NK-92 treated with Interleukin-12 subunit alpha and Interleukin-12 subunit beta, amount 100 ng/mL, for 24 hours (cell line): Measurements from ENCODE around the gene MKS1.

ENCODE experiments used
- DNase-seq: peaks from one replicate; lab custom pipeline; 2025; lab: John Stamatoyannopoulos, UW

Gene MKS1

DNA sequence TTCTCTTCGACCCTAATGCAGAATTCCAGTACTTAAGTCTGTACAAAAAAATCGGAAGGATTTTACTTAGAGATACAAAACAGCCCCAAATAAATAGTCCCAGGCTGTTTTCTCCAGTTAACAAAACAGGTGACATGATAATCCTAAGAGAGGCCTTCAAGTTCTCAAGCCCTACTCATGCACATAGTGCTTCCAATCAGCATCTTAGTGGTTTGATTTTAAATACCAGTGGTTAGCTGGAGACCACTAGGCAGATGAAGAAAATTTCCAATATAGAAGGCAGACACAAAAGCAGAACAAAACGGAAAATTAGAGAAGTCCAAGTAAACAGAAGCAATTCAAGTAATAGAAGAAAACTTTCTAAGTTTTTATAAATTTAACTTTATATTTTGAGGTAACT lies 57.5 kb downstream of the MKS1 start:
- DNase-seq: no peak

DNA sequence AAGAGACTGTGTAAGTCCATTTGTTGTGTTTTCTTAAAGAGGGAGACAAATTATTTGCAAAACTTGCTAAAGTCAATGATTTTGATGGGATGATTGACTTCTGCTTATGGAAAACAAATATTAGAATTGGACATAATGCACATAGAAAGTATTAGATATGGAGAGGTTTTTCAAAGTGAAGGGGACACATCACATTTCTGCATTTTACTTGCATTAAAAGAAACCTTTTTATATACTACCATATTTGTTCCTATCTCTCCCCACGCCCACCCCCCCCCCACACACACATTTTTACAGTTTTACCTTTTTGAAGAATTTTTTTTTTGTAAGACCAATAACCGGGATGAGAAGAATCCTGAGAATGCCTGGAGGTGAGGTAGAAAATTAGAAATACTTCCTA lies 60.9 kb downstream of the MKS1 start:
- DNase-seq: no peak

DNA sequence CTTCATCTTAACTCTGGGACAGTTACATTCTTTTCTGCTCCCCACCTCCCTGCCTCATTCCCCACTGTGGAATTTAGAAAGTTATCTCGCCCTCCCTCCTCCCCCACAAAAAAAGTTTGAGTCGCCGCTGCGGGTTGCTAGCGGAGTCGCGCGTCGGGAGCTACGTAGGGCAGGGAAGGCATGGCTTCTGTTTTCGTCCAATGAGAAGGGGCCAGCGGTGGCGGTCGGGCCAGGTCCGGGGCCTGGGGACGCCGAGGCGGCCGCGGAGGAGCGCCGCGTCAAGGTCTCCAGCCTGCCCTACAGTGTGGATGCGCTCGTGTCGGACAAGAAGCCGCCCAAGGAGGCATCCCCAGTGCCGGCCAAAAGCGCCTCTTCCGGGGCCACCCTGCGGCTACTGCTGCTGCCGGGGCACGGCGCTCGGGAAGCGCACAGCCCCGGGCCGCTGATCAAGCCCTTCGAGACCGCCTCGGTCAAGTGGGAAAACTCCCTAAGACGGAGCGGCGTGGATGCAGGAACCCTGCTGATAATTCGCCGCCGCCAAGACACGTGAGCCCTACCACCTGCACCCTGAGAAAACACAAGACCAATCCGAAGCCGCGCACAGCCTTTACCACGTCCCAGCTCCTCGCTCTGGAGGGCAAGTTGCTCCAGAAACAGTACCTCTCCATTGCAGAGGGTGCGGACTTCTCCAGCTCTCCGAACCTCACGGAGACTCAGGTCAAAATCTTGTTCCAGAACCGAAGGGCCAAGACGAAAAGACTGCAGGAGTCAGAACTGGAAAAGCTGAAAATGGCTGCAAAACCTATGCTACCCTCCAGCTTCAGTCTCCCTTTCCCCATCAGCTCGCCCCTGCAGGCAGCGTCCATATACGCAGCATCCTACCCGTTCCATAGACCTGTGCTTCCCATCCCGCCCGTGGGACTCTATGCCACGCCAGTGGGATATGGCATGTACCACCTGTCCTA lies 61.9 kb downstream of the MKS1 start:
- no peak for DNase-seq
